Mesendoderm (in vitro differentiated cells): ENCODE results near the gene ZBTB42.
"Not testable (repeated sequence)": the region's sequence is repeated elsewhere in the genome, so short reads cannot be mapped to it uniquely, and the experiment has no call there.

Experiments
- DNase-seq: peaks from one replicate; pipeline ENCODE4 v3.0.0; 2013
- H2AK5ac ChIP-seq: 2 replicates; pipeline ENCODE4 v1.6.1; 2013; ENCODE audit warnings: low read length, inconsistent platforms
- H2BK120ac ChIP-seq: 2 replicates; pipeline ENCODE4 v1.6.1; 2013; ENCODE audit warnings: low read depth, mild to moderate bottlenecking, low read length, moderate library complexity, mixed read lengths
- H2BK15ac ChIP-seq: replicated peaks from 2 replicates; pipeline ENCODE4 v1.6.1; 2013; ENCODE audit warnings: low read depth, mild to moderate bottlenecking, moderate library complexity
- H2BK5ac ChIP-seq: 2 replicates; pipeline ENCODE4 v1.6.1; 2013; ENCODE audit warnings: low read length, inconsistent platforms
- H3K18ac ChIP-seq: 2 replicates; pipeline ENCODE4 v1.6.1; 2013; ENCODE audit warnings: mild to moderate bottlenecking, low read length, mixed read lengths
- H3K23ac ChIP-seq: one replicate; pipeline ENCODE4 v1.6.1; 2013; ENCODE audit warnings: low read length
- H3K27ac ChIP-seq: 2 replicates; pipeline ENCODE4 v1.5.1; 2013; ENCODE audit warnings: low read depth, mild to moderate bottlenecking, inconsistent platforms, low read length, moderate library complexity
- H3K27me3 ChIP-seq: 2 replicates; pipeline ENCODE4 v1.6.1; 2013; ENCODE audit warnings: low read length, control low read depth, mild to moderate bottlenecking, inconsistent platforms; ENCODE audit not compliant: insufficient read depth, poor library complexity
- H3K36me3 ChIP-seq: 2 replicates; pipeline ENCODE4 v1.6.1; 2013; ENCODE audit warnings: low read length, inconsistent platforms; ENCODE audit not compliant: control insufficient read depth, insufficient read depth
- H3K4ac ChIP-seq: one replicate; pipeline ENCODE4 v1.6.1; 2013; ENCODE audit warnings: low read depth, mild to moderate bottlenecking, low read length, moderate library complexity
- H3K4me1 ChIP-seq: 2 replicates; pipeline ENCODE4 v1.6.1; 2013; ENCODE audit warnings: low read depth, low read length, inconsistent platforms; ENCODE audit not compliant: control insufficient read depth
- H3K4me2 ChIP-seq: 2 replicates; pipeline ENCODE4 v1.6.1; 2013; ENCODE audit warnings: low read length
- H3K4me3 ChIP-seq: 2 replicates; pipeline ENCODE4 v1.5.1; 2013; ENCODE audit warnings: mild to moderate bottlenecking, low read length
- H3K56ac ChIP-seq: one replicate; pipeline ENCODE4 v1.6.1; 2013; ENCODE audit warnings: low read length
- H3K79me1 ChIP-seq: 2 replicates; pipeline ENCODE4 v1.6.1; 2013; ENCODE audit warnings: low read length, inconsistent platforms
- H3K79me2 ChIP-seq: 2 replicates; pipeline ENCODE4 v1.6.1; 2013; ENCODE audit warnings: mild to moderate bottlenecking, low read length; ENCODE audit not compliant: control insufficient read depth, insufficient read depth
- H3K9ac ChIP-seq: 2 replicates; pipeline ENCODE4 v1.6.1; 2013; ENCODE audit warnings: low read length, inconsistent platforms
- H4K5ac ChIP-seq: one replicate; pipeline ENCODE4 v1.6.1; 2013; ENCODE audit warnings: low read length
- H4K8ac ChIP-seq: one replicate; pipeline ENCODE4 v1.6.1; 2013; ENCODE audit warnings: low read depth, mild to moderate bottlenecking, control low read depth, low read length, moderate library complexity
- WGBS: extraction: QIAGEN DNeasy Blood & Tissue Kit; methylation state at CpG from one replicate; pipeline ENCODE4 v1.1.7; 2013; ENCODE audit warnings: low lambda C conversion rate, missing lambda C conversion rate; ENCODE audit not compliant: insufficient coverage; ENCODE audit errors: extremely low coverage; 5-methylcytosine and 5-hydroxymethylcytosine counted together

ZBTB42 gene

DNA sequence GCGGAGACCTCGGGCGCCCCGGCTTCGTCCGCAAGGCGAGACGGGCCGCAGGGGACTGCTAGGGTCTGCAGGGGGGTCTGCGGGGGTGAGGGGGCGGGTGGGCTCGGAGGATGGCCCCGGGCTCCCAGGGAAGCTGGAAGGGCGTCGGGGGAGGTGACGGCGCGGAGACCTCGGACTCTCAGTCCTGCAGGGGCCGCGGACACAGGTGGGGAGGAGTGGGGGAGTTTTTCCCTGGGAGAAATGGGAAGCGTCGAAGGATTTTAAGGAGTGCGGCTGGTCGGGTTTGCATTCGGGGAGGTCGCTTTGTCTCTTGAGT, 25.9 kb downstream of the ZBTB42 start:
- H2AK5ac ChIP-seq, result no peak overlapping the region
- no peaks in the 10 kb centered on the region for H3K36me3 ChIP-seq
- no peak overlapping the region for H4K8ac ChIP-seq
- H3K18ac ChIP-seq, result peak overlapping the region; percentile 85
- peak overlapping the region; percentile 81 for H3K56ac ChIP-seq
- H3K9ac ChIP-seq, result peak overlapping the region; percentile 64
- no peak overlapping the region for H3K23ac ChIP-seq
- H2BK120ac ChIP-seq, result no peak overlapping the region
- H3K4me1 ChIP-seq, result no peaks in the 10 kb centered on the region
- DNase-seq, result no peak
- no peak overlapping the region for H4K5ac ChIP-seq
- no peaks in the 10 kb centered on the region for H3K79me2 ChIP-seq
- WGBS, result no CpG with 5 or more reads among the region's 27 CpGs
- peak overlapping the region; percentile 64 for H3K4me2 ChIP-seq
- H3K79me1 ChIP-seq, result no peaks in the 10 kb centered on the region
- H2BK15ac ChIP-seq, result no peak overlapping the region
- H3K27ac ChIP-seq, result no peak overlapping the region
- H2BK5ac ChIP-seq, result no peak overlapping the region
- H3K27me3 ChIP-seq, result peaks cover 2% of the 10 kb centered on the region
- H3K4me3 ChIP-seq, result peak overlapping the region; percentile 36
- peak overlapping the region; percentile 26 for H3K4ac ChIP-seq

DNA sequence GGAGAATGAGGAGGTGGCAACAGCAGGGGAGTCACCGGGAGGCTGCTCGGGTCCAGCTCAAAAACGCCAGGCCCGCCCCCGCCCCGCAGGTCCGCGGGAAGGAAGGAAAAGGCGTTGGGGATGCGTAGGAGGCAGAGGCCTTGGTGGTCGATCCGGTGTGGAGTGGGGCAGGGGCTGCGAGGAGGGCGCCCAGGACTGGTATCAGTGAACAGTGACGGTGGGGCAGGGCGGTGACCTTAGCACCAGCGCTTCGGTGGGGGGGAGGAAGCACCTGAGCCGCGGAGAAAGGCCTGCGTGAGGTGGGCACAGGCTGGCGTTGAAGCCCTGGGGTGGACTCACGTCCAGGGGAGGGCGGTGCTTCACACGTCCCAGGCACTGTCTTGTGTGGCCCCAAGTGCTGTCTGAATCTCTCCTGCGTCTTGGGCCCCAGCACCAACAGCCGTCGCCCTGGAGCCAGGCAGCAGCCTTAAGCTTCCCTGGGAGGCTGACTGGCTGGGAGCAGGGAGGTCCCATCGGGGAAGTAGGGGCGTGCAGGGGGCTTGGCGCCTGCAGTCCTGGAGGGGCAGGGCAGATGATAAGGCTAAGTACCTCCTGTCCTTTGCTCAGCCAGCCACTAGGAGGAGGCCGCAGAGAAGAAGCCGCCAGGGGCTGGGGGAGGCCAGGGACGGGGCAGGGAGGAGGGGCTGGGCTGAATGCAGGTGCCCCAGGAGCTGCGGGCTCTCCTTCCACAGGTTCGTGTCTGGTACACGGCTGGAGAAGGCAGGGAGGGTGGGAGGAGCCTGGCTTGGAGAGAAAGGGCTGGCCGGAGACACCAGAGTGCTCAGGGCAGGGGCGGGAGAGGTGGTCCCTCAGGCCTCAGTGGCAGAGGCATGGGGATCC, 26.5 kb downstream of the ZBTB42 start:
- Histone ChIP-seq H3K36me3 (no peaks in the 10 kb centered on the region), H3K79me2 (no peaks in the 10 kb centered on the region), H3K4me1 (no peaks in the 10 kb centered on the region), H3K27me3 (peaks cover 2% of the 10 kb centered on the region), H3K23ac (peak overlapping the region; percentile 45), H2BK120ac (no peak overlapping the region), H3K4ac (no peak overlapping the region), H3K18ac (peak overlapping the region; percentile 85), H3K27ac (no peak overlapping the region), H4K8ac (no peak overlapping the region), H3K9ac (peak overlapping the region; percentile 64), H3K79me1 (no peaks in the 10 kb centered on the region), H4K5ac (no peak overlapping the region), H2BK5ac (peak overlapping the region; percentile 41), H2AK5ac (no peak overlapping the region), H3K4me3 (peak overlapping the region; percentile 36), H3K4me2 (peak overlapping the region; percentile 64), H2BK15ac (no peak overlapping the region), H3K56ac (peak overlapping the region; percentile 81)
- DNase-seq, result peak; percentile 96
- no CpG with 5 or more reads among the region's 39 CpGs for WGBS

DNA sequence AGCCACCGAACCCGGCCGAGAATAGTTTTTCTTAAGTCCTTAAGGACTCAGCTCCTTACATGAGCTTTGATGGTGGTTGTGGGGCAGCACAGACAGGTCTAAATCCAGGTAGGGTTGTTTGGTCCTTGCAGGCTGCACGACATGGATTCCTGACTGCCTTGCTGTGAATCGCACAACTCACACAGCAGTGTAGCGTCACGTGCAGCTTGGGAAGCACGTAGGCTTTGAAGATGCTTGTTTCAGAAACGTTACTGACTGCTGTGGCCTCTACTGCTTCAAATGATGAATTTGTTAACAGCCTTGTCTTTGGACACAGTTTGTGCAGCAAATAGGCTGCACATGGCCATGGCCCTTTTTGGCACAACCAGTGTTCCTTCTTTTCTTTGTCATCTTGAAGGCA, 29.9 kb downstream of the ZBTB42 start:
- Histone ChIP-seq H3K27ac (no peak overlapping the region), H3K4me2 (no peak overlapping the region), H4K5ac (no peak overlapping the region), H2BK5ac (no peak overlapping the region), H3K18ac (no peak overlapping the region), H3K9ac (no peak overlapping the region), H3K23ac (no peak overlapping the region), H3K4me3 (no peak overlapping the region), H2AK5ac (no peak overlapping the region), H4K8ac (no peak overlapping the region), H3K79me2 (no peaks in the 10 kb centered on the region), H3K36me3 (no peaks in the 10 kb centered on the region), H2BK15ac (no peak overlapping the region), H3K56ac (no peak overlapping the region), H2BK120ac (no peak overlapping the region), H3K4ac (no peak overlapping the region), H3K79me1 (no peaks in the 10 kb centered on the region), H3K4me1 (no peaks in the 10 kb centered on the region), H3K27me3 (no peaks in the 10 kb centered on the region)
- DNase-seq, result no peak
- no CpG with 5 or more reads among the region's 9 CpGs for WGBS

DNA sequence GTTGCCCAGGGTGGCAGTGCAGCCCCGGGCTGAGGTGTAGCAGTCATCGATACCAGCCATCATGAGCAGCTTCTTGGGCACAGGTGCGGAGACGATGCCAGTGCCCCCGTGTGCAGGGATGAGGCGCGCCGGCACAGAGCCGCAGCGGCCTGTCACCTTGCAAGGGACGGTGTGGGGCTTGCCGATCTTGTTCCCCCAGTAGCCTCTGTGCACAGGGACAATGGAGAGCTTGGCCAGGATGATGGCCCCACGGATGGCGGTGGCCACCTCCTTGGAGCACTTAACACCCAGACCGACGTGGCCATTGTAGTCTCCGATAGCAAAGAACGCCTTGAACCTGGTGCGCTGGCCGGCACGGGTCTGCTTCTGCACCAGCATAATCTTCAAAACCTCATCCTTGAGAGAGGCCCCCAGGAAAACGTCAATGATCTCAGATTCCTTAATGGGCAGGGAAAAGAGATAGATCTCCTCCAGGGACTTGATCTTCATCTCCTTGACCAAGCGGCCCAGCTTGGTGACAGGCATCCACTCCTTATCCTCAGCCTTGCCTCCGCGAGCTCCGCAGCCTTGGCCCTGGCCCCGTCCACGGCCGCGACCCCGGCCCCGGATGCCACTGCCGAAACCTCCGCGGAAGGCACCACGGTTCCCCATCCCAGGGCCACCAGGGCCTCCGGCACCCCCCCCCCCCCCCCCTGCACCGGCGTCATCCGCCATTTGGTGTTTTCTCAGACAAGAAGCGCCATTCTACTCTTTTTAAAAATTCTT, 35.5 kb downstream of the ZBTB42 start:
- H4K5ac ChIP-seq, H3K18ac ChIP-seq, H2BK120ac ChIP-seq, H3K4me1 ChIP-seq, H2BK15ac ChIP-seq, H3K23ac ChIP-seq, H3K4me2 ChIP-seq, H3K4ac ChIP-seq, H3K9ac ChIP-seq, H2BK5ac ChIP-seq, H3K56ac ChIP-seq, H3K79me2 ChIP-seq, H3K36me3 ChIP-seq, H3K27ac ChIP-seq, DNase-seq, H3K79me1 ChIP-seq, H2AK5ac ChIP-seq, H4K8ac ChIP-seq, H3K4me3 ChIP-seq, H3K27me3 ChIP-seq: not testable (repeated sequence)
- no CpG with 5 or more reads among the region's 41 CpGs for WGBS

DNA sequence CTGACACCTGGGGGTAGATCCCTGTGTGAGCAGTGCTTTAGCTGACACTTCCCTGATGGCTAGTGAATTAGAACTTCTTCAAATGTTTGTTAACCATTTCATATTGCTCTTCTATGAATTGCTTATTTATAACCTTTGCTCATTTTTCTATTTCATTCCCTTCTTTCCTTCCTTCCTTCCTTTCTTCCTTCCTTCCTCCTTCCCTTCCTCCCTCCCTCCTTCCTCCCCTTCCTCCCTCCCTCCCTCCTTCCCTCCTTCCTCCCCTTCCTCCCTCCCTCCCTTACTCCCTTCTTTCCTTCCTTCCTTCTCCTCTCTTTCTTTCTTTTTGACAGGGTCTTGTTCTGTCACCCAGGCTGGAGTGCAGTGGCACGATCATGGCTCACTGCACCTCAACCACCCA, 40.8 kb downstream of the ZBTB42 start:
- no peaks in the 10 kb centered on the region for H3K79me1 ChIP-seq
- H2BK120ac ChIP-seq, result no peak overlapping the region
- H4K5ac ChIP-seq, result no peak overlapping the region
- H3K9ac ChIP-seq, result no peak overlapping the region
- no peak overlapping the region for H3K4ac ChIP-seq
- H3K56ac ChIP-seq, result peak overlapping the region; percentile 25
- H3K4me2 ChIP-seq, result no peak overlapping the region
- H3K4me3 ChIP-seq, result no peak overlapping the region
- H3K4me1 ChIP-seq, result peaks cover 2% of the 10 kb centered on the region
- H3K79me2 ChIP-seq, result no peaks in the 10 kb centered on the region
- no peak overlapping the region for H4K8ac ChIP-seq
- H3K27me3 ChIP-seq, result no peaks in the 10 kb centered on the region
- no peak overlapping the region for H3K27ac ChIP-seq
- no peak overlapping the region for H2AK5ac ChIP-seq
- no peak overlapping the region for H3K18ac ChIP-seq
- no peak overlapping the region for H2BK15ac ChIP-seq
- WGBS, result no CpG with 5 or more reads among the region's 1 CpG
- no peak overlapping the region for H3K23ac ChIP-seq
- no peaks in the 10 kb centered on the region for H3K36me3 ChIP-seq
- DNase-seq, result no peak
- no peak overlapping the region for H2BK5ac ChIP-seq
